ENCODE results near the gene ELFN1.

Gene ELFN1

GRCh38 chr7:1741751-1742554 lies 71.9 kb downstream of the ELFN1 start:
- DNase-seq (ENCODE audit: low spot score) = no peak

GRCh38 chr7:1742555-1743303 lies 72.7 kb downstream of the ELFN1 start:
- DNase-seq (ENCODE audit: low spot score) = no peak

- no peak for DNase-seq (ENCODE audit: low spot score)
Measured at GRCh38 chr7:1743481-1744230, 73.6 kb downstream of the ELFN1 start.

- no peak for DNase-seq (ENCODE audit: low spot score)
Measured at GRCh38 chr7:1744296-1745017, 74.4 kb downstream of the ELFN1 start.

- no peak for DNase-seq (ENCODE audit: low spot score)
Measured at GRCh38 chr7:1745018-1745532, 75.0 kb downstream of the ELFN1 start.

GRCh38 chr7:1745576-1746490 lies 75.8 kb downstream of the ELFN1 start:
- DNase-seq (ENCODE audit: low spot score) = no peak

GRCh38 chr7:1746491-1746975 lies 76.5 kb downstream of the ELFN1 start:
- DNase-seq (ENCODE audit: low spot score) = no peak

GRCh38 chr7:1747004-1747801 lies 77.1 kb downstream of the ELFN1 start:
- no peak for DNase-seq (ENCODE audit: low spot score)

- no peak for DNase-seq (ENCODE audit: low spot score)
Measured at GRCh38 chr7:1748076-1748838, 78.2 kb downstream of the ELFN1 start.

- no peak for DNase-seq (ENCODE audit: low spot score)
Measured at GRCh38 chr7:1748839-1749173, 78.7 kb downstream of the ELFN1 start.

GRCh38 chr7:1749351-1749863 lies 79.3 kb downstream of the ELFN1 start:
- no peak for DNase-seq (ENCODE audit: low spot score)

GRCh38 chr7:1749864-1750466 lies 79.9 kb downstream of the ELFN1 start:
- DNase-seq (ENCODE audit: low spot score) = no peak

- DNase-seq (ENCODE audit: low spot score) = no peak
Measured at GRCh38 chr7:1750541-1751021, 80.5 kb downstream of the ELFN1 start.

GRCh38 chr7:1752111-1752510 lies 82.0 kb downstream of the ELFN1 start:
- no peak for DNase-seq (ENCODE audit: low spot score)

- DNase-seq (ENCODE audit: low spot score) = no peak
Measured at GRCh38 chr7:1752771-1753563, 82.9 kb downstream of the ELFN1 start.

- no peak for DNase-seq (ENCODE audit: low spot score)
Measured at GRCh38 chr7:1753564-1753867, 83.4 kb downstream of the ELFN1 start.

GRCh38 chr7:1754345-1754908 lies 84.3 kb downstream of the ELFN1 start:
- DNase-seq (ENCODE audit: low spot score) = no peak
